Heart left ventricle (tissue), 16 donors: Measurements from ENCODE around the gene ZNF500. TPM values are rescaled to one million over a fixed set of nuclear protein-coding genes. Genes with fewer than 3 reads are reported as not detected.
A peak's percentile ranks its signal among the peaks of the same experiment; 100 is the strongest.

ENCODE experiments used
- ATAC-seq, 4 donors: fragments of 200-7000 bp; cut with Tn5 transposase; one replicate each; pipeline ENCODE4 v1.9.1; 2020 to 2022; ENCODE audit warnings: moderate library complexity in 4 of 4, mild to moderate bottlenecking in 3 of 4, moderate number of reproducible peaks in 1 of 4
- DNase-seq, 5 donors: peaks; one replicate each; pipeline ENCODE4 v3.0.0-alpha.2; 2020
- H3K27ac ChIP-seq, 12 donors: fragments of 200-600 bp; sonication (generic) in 4 of 12; one replicate each; pipeline versions ENCODE4 v1.5.0 to v1.8.0; 2016 to 2022; ENCODE audit warnings: mild to moderate bottlenecking in 2 of 12
- H3K27me3 ChIP-seq, 9 donors: fragments of 200-600 bp; sonication (generic) in 2 of 9; one replicate each; pipeline versions ENCODE4 v1.5.1 to v1.8.0; 2016 to 2022; ENCODE audit warnings: mild to moderate bottlenecking in 3 of 9
- H3K36me3 ChIP-seq, 9 donors: fragments of 200-600 bp; sonication (generic) in 2 of 9; one replicate each; pipeline versions ENCODE4 v1.5.0 to v1.8.0; 2018 to 2022; ENCODE audit warnings: mild to moderate bottlenecking in 2 of 9
- H3K4me1 ChIP-seq, 12 donors: fragments of 200-600 bp; sonication (generic) in 4 of 12; one replicate each; pipeline versions ENCODE4 v1.5.0 to v1.8.0; 2016 to 2022; ENCODE audit warnings: mild to moderate bottlenecking in 3 of 12
- H3K4me3 ChIP-seq, 12 donors: fragments of 200-600 bp; sonication (generic) in 4 of 12; one replicate each; pipeline versions ENCODE4 v1.5.0 to v1.8.0; 2017 to 2022; ENCODE audit warnings: mild to moderate bottlenecking in 9 of 12, moderate library complexity in 4 of 12
- H3K9me3 ChIP-seq, 12 donors: fragments of 200-600 bp; sonication (generic) in 4 of 12; one replicate each; pipeline versions ENCODE4 v1.5.0 to v1.8.0; 2016 to 2022; ENCODE audit warnings: mild to moderate bottlenecking in 1 of 12
- CTCF ChIP-seq, 12 donors: fragments of 200-600 bp; sonication (generic) in 4 of 12; IDR thresholded peaks; one replicate each; pipeline versions ENCODE4 v1.5.0 to v1.8.0; 2018 to 2022; ENCODE audit warnings: antibody characterized with exemption in 12 of 12, mild to moderate bottlenecking in 5 of 12
- POLR2A ChIP-seq, 2 donors: fragments of 450-650 bp; IDR thresholded peaks; one replicate each; pipeline ENCODE4 v1.6.1; 2017; ENCODE audit warnings: antibody characterized with exemption in 2 of 2, mild to moderate bottlenecking in 2 of 2, moderate library complexity in 2 of 2
- WGBS, 4 donors: extraction: QIAGEN DNeasy Blood & Tissue Kit in 2 of 4; methylation state at CpG; one replicate each; pipeline versions ENCODE4 v1.1.5 to v1.1.7; 2013 to 2018; 5-methylcytosine and 5-hydroxymethylcytosine counted together
- intact Hi-C, 10 donors: fragments of 100-400 bp; cut with DNase I; formaldehyde crosslinking; loops; one replicate each; pipeline versions ENCODE4 v1.11.1 to v1.14.2; 2022
- polyA plus RNA-seq, 2 donors: library from polyadenylated mRNA; stranded (reverse); fragments of 200-250 nt; gene quantifications; one replicate each; pipeline ENCODE4 v1.2.3, GENCODE V29; 2013
- total RNA-seq, 9 donors: library from RNA; depleted of rRNA in 2 of 9; stranded (reverse); fragments of >200 nt in 2 of 9; fragmentation: NEBNext Ultra II Directional in 3 of 9; extraction: Animal tissue kit (Norgen Biotek cat#: 25700) in 3 of 9; gene quantifications; one replicate each; pipeline versions ENCODE4 v1.1.0 to v1.2.4, GENCODE V29; 2016 to 2023
- donor health status: ischemic (EF 13 %, LVEDD 7.1; RV severe dilation, severe dysfunction).
- donor health status: healthy with polysubstance abuse.
- donor health status: DM: no; HTN: yes; CAD: no.
- donor health status: DM: no; HTN: no; CAD: no.
- donor health status: ischemic (EF 25% LVEDD 6.9; RV normal size, moderate dysfunction).
- donor health status: ischemic (EF 25% LVEDD 5.7; RV mildly dilated, moderate dysfunction).
- donor health status: healthy.
- donor health status: DM: yes; HTN: yes; CAD: no.
- donor health status: ischemic (EF 35%, LVEDD 5.7; RV mildly dilated, moderate dysfunction).
- donor health status: nonischemic (EF 11% LVEDD 7.7; RV severe dilation, severe dysfunction).
- donor health status: DM: yes; HTN: yes; CAD: no.
- donor health status: PGD.
- donor health status: ischemic (EF 29% LVEDD 5.4; RV normal size, mild dysfunction).
- donor health status: nonischemic (EF 23%, LVEDD 6.1; RV moderate dilation, normal function).

The ZNF500 gene
- total and polyA plus RNA-seq, 11 donors, result 4.8 to 11.6 (median 6.5) TPM

GRCh38 chr16:4737545-4737944 lies 29.4 kb downstream of the ZNF500 start:
- DNase-seq, result no peak
- Histone ChIP-seq H3K27ac (no peak overlapping the region), H3K27me3 (no peaks in the 10 kb centered on the region), H3K9me3 (no peaks in the 10 kb centered on the region), H3K36me3 (no peaks in the 10 kb centered on the region), H3K4me1 (peaks cover 0 to 17% (median 15%) of the 10 kb centered on the region in 12 donors), H3K4me3 (no peak overlapping the region)
- ATAC-seq, result no peak
- no peak for TF ChIP-seq POLR2A (IDR thresholded peaks at IDR 0.05)
- no peak for TF ChIP-seq CTCF (IDR thresholded peaks at IDR 0.05)
- intact Hi-C loops, result loop anchor here in 3 of 10 donors (10.0 kb wide), 2 partner anchors 137 to 217 kb away; partner anchors contain the start of gene SEC14L5 (in 2 of the 3)
- 78 to 83% (median 82%) methylated on average over 7 to 15 of the region's 15 CpGs for WGBS, 4 donors

GRCh38 chr16:4736546-4736945 lies 30.4 kb downstream of the ZNF500 start:
- Histone ChIP-seq H3K4me1 (peaks cover 0 to 17% (median 15%) of the 10 kb centered on the region in 12 donors), H3K4me3 (no peak overlapping the region), H3K9me3 (no peaks in the 10 kb centered on the region), H3K27me3 (no peaks in the 10 kb centered on the region), H3K36me3 (no peaks in the 10 kb centered on the region), H3K27ac (no peak overlapping the region)
- DNase-seq (no peak), ATAC-seq (no peak)
- TF ChIP-seq POLR2A (IDR thresholded peaks at IDR 0.05) (no peak), CTCF (IDR thresholded peaks at IDR 0.05) (no peak)
- intact Hi-C loops, result loop anchor here in 3 of 10 donors (10.0 kb wide), 2 partner anchors 138 to 218 kb away; partner anchors contain the start of gene SEC14L5 (in 2 of the 3)
- 80 to 95% (median 91%) methylated on average over 4 of the region's 4 CpGs for WGBS, 4 donors

- peak; percentile 90 to 94 (median 92) for DNase-seq
- Histone ChIP-seq H3K27ac (peak overlapping the region in 11 of 12 donors; percentile 56 to 90 (median 79)), H3K9me3 (no peaks in the 10 kb centered on the region), H3K4me3 (peak overlapping the region; percentile 61 to 99 (median 91)), H3K36me3 (peaks cover 0 to 13% (median 3%) of the 10 kb centered on the region in 9 donors), H3K27me3 (no peaks in the 10 kb centered on the region), H3K4me1 (peaks cover 0 to 17% (median 15%) of the 10 kb centered on the region in 12 donors)
- no peak for TF ChIP-seq CTCF (IDR thresholded peaks at IDR 0.05)
- peak in 1 of 2 donors; percentile 8 for TF ChIP-seq POLR2A (IDR thresholded peaks at IDR 0.05)
- intact Hi-C loops, result loop anchor here in 6 of 10 donors (1.0 to 10.0 kb wide), 10 partner anchors 32 to 222 kb away; partner anchors contain the start of genes SEC14L5 (in 3 of the 6), ZNF500 (in 2 of the 6), GLYR1 (in 1 of the 6) and NUDT16L1 (in 1 of the 6)
- ATAC-seq, result peak; percentile 73 to 86 (median 80)
- 7 to 10% (median 8%) methylated on average over 27 to 38 of the region's 38 CpGs for WGBS, 4 donors
These were observed 32.0 kb downstream of the ZNF500 start for GRCh38 chr16:4734730-4735535.
